Psoas muscle (tissue), 7 donors: Measurements from ENCODE around the gene OR52N4. TPM values are rescaled to one million over a fixed set of nuclear protein-coding genes. Genes with fewer than 3 reads are reported as not detected.

Experiments used
- polyA plus RNA-seq, 3 donors: library from polyadenylated mRNA; stranded (reverse); fragments of 200-250 nt; gene quantifications; one replicate each; pipeline ENCODE4 v1.2.3, GENCODE V29; 2013
- total RNA-seq, 4 donors: library from RNA; stranded (reverse); fragmentation: NEBNext Ultra II Directional in 2 of 4; extraction: Animal tissue kit (Norgen Biotek cat#: 25700) in 2 of 4; gene quantifications; one replicate each; pipeline versions ENCODE4 v1.2.1 to v1.2.4, GENCODE V29; 2021 to 2023
- donor health status: healthy with polysubstance abuse.
- donor health status: DM: no; HTN: no; CAD: no; lungs with moderate emphysema.
- donor health status: Bipolar disorder and iron deficiency.
- donor health status: healthy.
- donor health status: DM: no; HTN: no; CAD: no.
- donor health status: DM: no; HTN: no; CAD: no.
- donor health status: DM: yes; HTN: yes; CAD: no.

Gene OR52N4
- total and polyA plus RNA-seq, 7 donors = not detected

Other genes starting within 250 kb of the OR52N4 start
- gene UBQLN3, start 244.3 kb upstream of the OR52N4 start, total RNA-seq = not detected
- gene UBQLN3, start 244.3 kb upstream of the OR52N4 start, polyA plus RNA-seq = not detected
- not detected for gene UBQLNL, start 237.5 kb upstream of the OR52N4 start, total RNA-seq
- gene UBQLNL, start 237.5 kb upstream of the OR52N4 start, polyA plus RNA-seq = under 1 TPM in 2 of 3 donors, not detected in 1; 0.01 to 0.04 TPM
- gene OR52H1, start 205.7 kb upstream of the OR52N4 start, total RNA-seq = not detected
- gene OR52H1, start 205.7 kb upstream of the OR52N4 start, polyA plus RNA-seq = not detected
- gene OR52B6, start 173.4 kb upstream of the OR52N4 start, total RNA-seq = not detected
- not detected for gene OR52B6, start 173.4 kb upstream of the OR52N4 start, polyA plus RNA-seq
- under 1 TPM in 3 of 4 donors, not detected in 1; 0.44 to 0.78 (median 0.77) TPM for gene TRIM6, start 157.6 kb upstream of the OR52N4 start, total RNA-seq
- gene TRIM6, start 157.6 kb upstream of the OR52N4 start, polyA plus RNA-seq = under 1 TPM; 0.26 to 0.36 (median 0.28) TPM
- gene TRIM34, start 129.2 kb upstream of the OR52N4 start, total RNA-seq = 1 to 10 TPM in 1 of 4 donors, under 1 TPM in 3; 0.48 to 1.3 (median 0.89) TPM
- under 1 TPM; 0.55 to 0.79 (median 0.67) TPM for gene TRIM34, start 129.2 kb upstream of the OR52N4 start, polyA plus RNA-seq
- 1 to 10 TPM; 1.1 to 6.3 (median 3.0) TPM for gene TRIM5, start 69.2 kb upstream of the OR52N4 start, total RNA-seq
- 1 to 10 TPM in 2 of 3 donors, under 1 TPM in 1; 0.98 to 2.6 (median 1.6) TPM for gene TRIM5, start 69.2 kb upstream of the OR52N4 start, polyA plus RNA-seq
- 10 to 100 TPM in 1 of 4 donors, 1 to 10 TPM in 3; 6.2 to 12.4 (median 7.9) TPM for gene TRIM22, start 64.5 kb upstream of the OR52N4 start, total RNA-seq
- 1 to 10 TPM; 5.1 to 5.6 (median 5.5) TPM for gene TRIM22, start 64.5 kb upstream of the OR52N4 start, polyA plus RNA-seq
- not detected for gene OR56B1, start 17.8 kb upstream of the OR52N4 start, total RNA-seq
- not detected for gene OR56B1, start 17.8 kb upstream of the OR52N4 start, polyA plus RNA-seq
- not detected for gene OR52N5, start 29.1 kb downstream of the OR52N4 start, total RNA-seq
- not detected for gene OR52N5, start 29.1 kb downstream of the OR52N4 start, polyA plus RNA-seq
- not detected for gene OR52N1, start 37.0 kb downstream of the OR52N4 start, total RNA-seq
- not detected for gene OR52N1, start 37.0 kb downstream of the OR52N4 start, polyA plus RNA-seq
- not detected for gene OR52N2, start 54.7 kb downstream of the OR52N4 start, total RNA-seq
- not detected for gene OR52N2, start 54.7 kb downstream of the OR52N4 start, polyA plus RNA-seq
- not detected for gene OR52E6, start 87.7 kb downstream of the OR52N4 start, total RNA-seq
- gene OR52E6, start 87.7 kb downstream of the OR52N4 start, polyA plus RNA-seq = not detected
- not detected for gene OR52E8, start 103.4 kb downstream of the OR52N4 start, total RNA-seq
- not detected for gene OR52E8, start 103.4 kb downstream of the OR52N4 start, polyA plus RNA-seq
- gene OR52E4, start 126.4 kb downstream of the OR52N4 start, total RNA-seq = not detected
- not detected for gene OR52E4, start 126.4 kb downstream of the OR52N4 start, polyA plus RNA-seq
- not detected for gene OR52E5, start 139.0 kb downstream of the OR52N4 start, total RNA-seq
- not detected for gene OR52E5, start 139.0 kb downstream of the OR52N4 start, polyA plus RNA-seq
- gene OR56A3, start 188.0 kb downstream of the OR52N4 start, total RNA-seq = not detected
- gene OR56A3, start 188.0 kb downstream of the OR52N4 start, polyA plus RNA-seq = not detected
- gene OR56A5, start 214.3 kb downstream of the OR52N4 start, total RNA-seq = not detected
- not detected for gene OR56A5, start 214.3 kb downstream of the OR52N4 start, polyA plus RNA-seq
- gene OR52L1, start 232.7 kb downstream of the OR52N4 start, total RNA-seq = not detected
- gene OR52L1, start 232.7 kb downstream of the OR52N4 start, polyA plus RNA-seq = not detected